ENCODE data around the gene LTB4R2. TPM values are rescaled to one million over a fixed set of nuclear protein-coding genes. Genes with fewer than 3 reads are reported as not detected.
A peak's percentile ranks its signal among the peaks of the same experiment; 100 is the strongest.

The LTB4R2 gene
- polyA plus RNA-seq, 1 experiment = 1.6 TPM

DNA sequence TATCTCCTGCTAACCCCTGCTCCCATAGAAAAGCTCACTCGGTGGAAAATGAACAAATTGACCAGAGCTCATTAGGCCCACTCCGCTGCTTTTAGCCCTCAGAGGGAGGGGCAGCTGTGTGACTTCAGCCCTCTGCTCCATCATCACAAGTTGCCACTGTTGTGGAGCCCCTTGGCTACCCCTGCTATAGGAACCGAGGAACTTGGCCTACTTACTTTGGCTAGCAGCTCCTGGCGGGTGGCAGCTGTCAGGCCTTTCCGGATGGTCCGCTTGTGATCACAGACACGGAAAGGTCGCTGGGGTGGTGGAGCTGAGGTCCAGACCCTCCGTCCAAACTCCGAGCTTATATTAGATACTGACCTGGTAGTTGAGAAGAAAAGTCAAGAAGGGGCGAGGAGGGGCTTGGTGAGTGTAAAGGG lies 2.8 kb upstream of the LTB4R2 start:
- no peak for DNase-seq (ENCODE audit: low read depth)
- ChIA-PET CTCF (interaction anchor here (0.8 to 8.0 kb wide), 23 partner anchors 9 to 134 kb away, joined by 3 to 107 read pairs (median 6); partner anchors contain the start of genes DHRS1, NOP9, RABGGTA and TINF2), POLR2A (no interaction called here)
- Histone ChIP-seq H3K27me3 (ENCODE audit: control insufficient read depth, insufficient read depth, low read length) (no peaks in the 10 kb centered on the region), H3K4me3 (ENCODE audit: low read depth, low read length) (no peak overlapping the region), H3K36me3 (ENCODE audit: control insufficient read depth, insufficient read depth, low read length) (peaks cover 25% of the 10 kb centered on the region)
- TF ChIP-seq, protein P1, sequence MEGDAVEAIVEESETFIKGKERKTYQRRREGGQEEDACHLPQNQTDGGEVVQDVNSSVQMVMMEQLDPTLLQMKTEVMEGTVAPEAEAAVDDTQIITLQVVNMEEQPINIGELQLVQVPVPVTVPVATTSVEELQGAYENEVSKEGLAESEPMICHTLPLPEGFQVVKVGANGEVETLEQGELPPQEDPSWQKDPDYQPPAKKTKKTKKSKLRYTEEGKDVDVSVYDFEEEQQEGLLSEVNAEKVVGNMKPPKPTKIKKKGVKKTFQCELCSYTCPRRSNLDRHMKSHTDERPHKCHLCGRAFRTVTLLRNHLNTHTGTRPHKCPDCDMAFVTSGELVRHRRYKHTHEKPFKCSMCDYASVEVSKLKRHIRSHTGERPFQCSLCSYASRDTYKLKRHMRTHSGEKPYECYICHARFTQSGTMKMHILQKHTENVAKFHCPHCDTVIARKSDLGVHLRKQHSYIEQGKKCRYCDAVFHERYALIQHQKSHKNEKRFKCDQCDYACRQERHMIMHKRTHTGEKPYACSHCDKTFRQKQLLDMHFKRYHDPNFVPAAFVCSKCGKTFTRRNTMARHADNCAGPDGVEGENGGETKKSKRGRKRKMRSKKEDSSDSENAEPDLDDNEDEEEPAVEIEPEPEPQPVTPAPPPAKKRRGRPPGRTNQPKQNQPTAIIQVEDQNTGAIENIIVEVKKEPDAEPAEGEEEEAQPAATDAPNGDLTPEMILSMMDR (IDR thresholded peaks at IDR 0.05; ENCODE audit: insufficient read depth, low read depth, low read length) = no peak

GRCh38 chr14:24307575-24308341 lies 2.2 kb upstream of the LTB4R2 start, which contains the start of gene CIDEB:
Gene CIDEB (minus strand): TSS chr14:24307977. CDS start chr14:24307858, 119 bp downstream.
- no peak for DNase-seq (ENCODE audit: low read depth)
- H3K27me3 ChIP-seq (ENCODE audit: control insufficient read depth, insufficient read depth, low read length) = no peaks in the 10 kb centered on the region
- H3K4me3 ChIP-seq (ENCODE audit: low read depth, low read length) = no peak within 1 kb of the TSS
- H3K36me3 ChIP-seq (ENCODE audit: control insufficient read depth, insufficient read depth, low read length) = peaks cover 22% of the 10 kb centered on the region
- ChIA-PET CTCF (interaction anchor here (0.6 to 8.0 kb wide), 41 partner anchors 9 to 257 kb away, joined by 3 to 107 read pairs (median 4); partner anchors contain the start of genes DHRS1, MDP1, NOP9 and PSME1), POLR2A (interaction anchor here (1.0 kb wide), 1 partner anchor 124 kb away, joined by 3 read pairs; no protein-coding TSS in a partner anchor)
- TF ChIP-seq, protein P1 (IDR thresholded peaks at IDR 0.05; ENCODE audit: insufficient read depth, low read depth, low read length) = peak; percentile 96

DNA sequence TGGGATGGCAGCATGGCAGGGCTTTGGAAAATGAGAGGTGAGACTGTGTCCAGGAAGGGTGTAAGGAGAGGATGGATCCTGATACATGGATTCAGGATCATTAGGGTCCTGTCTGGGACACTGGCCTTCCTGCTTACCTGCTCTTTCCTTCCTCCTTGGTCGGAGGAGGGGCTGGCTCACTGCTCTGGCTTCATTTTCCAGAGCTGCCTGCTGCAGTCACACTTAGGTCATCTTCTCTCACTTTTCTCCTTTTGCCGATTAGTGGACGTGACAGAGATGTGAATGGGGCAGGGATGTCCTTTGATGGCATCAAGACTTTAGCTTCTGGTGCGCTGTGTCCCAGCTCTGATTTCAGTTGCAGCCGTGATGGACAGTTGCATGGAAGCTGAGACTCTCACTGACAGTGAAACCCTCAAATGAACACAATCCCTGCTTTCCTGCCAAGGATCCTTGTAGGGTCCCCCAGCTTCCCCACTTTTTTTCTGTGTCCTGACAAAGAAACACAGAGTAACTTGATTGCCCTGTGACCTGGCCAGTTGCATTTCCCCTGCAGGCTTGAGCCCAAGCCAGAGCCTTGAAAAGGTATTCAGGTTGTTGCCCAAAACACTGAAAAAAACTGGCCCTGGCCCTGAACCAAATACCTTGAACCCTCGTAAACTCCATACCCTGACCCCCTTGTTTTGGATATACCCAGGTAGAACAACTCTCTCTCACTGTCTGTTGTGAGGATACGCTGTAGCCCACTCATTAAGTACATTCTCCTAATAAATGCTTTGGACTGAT lies 1.4 kb upstream of the LTB4R2 start:
- H3K4me3 ChIP-seq (ENCODE audit: low read depth, low read length) = no peak overlapping the region
- ChIA-PET POLR2A (interaction anchor here (1.0 to 1.1 kb wide), 2 partner anchors 113 to 123 kb away, joined by 3 read pairs; partner anchors contain the start of gene TM9SF1), CTCF (interaction anchor here (0.6 to 8.0 kb wide), 36 partner anchors 8 to 258 kb away, joined by 3 to 107 read pairs (median 4); partner anchors contain the start of genes DHRS1, MDP1, NOP9 and PSME1)
- H3K27me3 ChIP-seq (ENCODE audit: control insufficient read depth, insufficient read depth, low read length) = no peaks in the 10 kb centered on the region
- no peak for DNase-seq (ENCODE audit: low read depth)
- TF ChIP-seq, protein P1 (IDR thresholded peaks at IDR 0.05; ENCODE audit: insufficient read depth, low read depth, low read length) = no peak
- H3K36me3 ChIP-seq (ENCODE audit: control insufficient read depth, insufficient read depth, low read length) = peaks cover 17% of the 10 kb centered on the region

- H3K27me3 ChIP-seq (ENCODE audit: control insufficient read depth, insufficient read depth, low read length) = no peaks in the 10 kb centered on the region
- TF ChIP-seq, protein P1 (IDR thresholded peaks at IDR 0.05; ENCODE audit: insufficient read depth, low read depth, low read length) = no peak
- no peak for DNase-seq (ENCODE audit: low read depth)
- POLR2A ChIA-PET = no interaction called here
- H3K36me3 ChIP-seq (ENCODE audit: control insufficient read depth, insufficient read depth, low read length) = peaks cover 10% of the 10 kb centered on the region
- CTCF ChIA-PET = interaction anchor here (0.7 to 8.0 kb wide), 11 partner anchors 12 to 149 kb away, joined by 3 to 107 read pairs (median 12); partner anchors contain the start of genes CBLN3, DHRS1, IRF9 and KHNYN
- no peak overlapping the region for H3K4me3 ChIP-seq (ENCODE audit: low read depth, low read length)
These were observed 315 bp downstream of the LTB4R2 start for GRCh38 chr14:24310265-24310645.

All from BJ (cell line).